H1 (cell line): ENCODE data around the gene SLC16A5. TPM values are rescaled to one million over a fixed set of nuclear protein-coding genes. Genes with fewer than 3 reads are reported as not detected.

Experiments used
- CHD7 ChIP-seq: fragments of 300-600 bp; sonication (generic); IDR thresholded peaks from 2 replicates; pipeline ENCODE4 v1.7.1; 2012; ENCODE audit warnings: low read length, moderate library complexity, mild to moderate bottlenecking, inconsistent platforms; ENCODE audit not compliant: insufficient replicate concordance
- KDM1A ChIP-seq: fragments of 200-600, 300-600 bp; sonication (generic); IDR thresholded peaks from 2 replicates; pipeline ENCODE4 v1.7.1; 2016; ENCODE audit warnings: mild to moderate bottlenecking, low read length, borderline replicate concordance
- PHF8 ChIP-seq: fragments of 200-600 bp; sonication (generic); conservative IDR thresholded peaks from 2 replicates; pipeline ENCODE4 v1.7.1; 2012; ENCODE audit warnings: low read depth, mild to moderate bottlenecking, inconsistent platforms, low read length, moderate library complexity
- RAD21 ChIP-seq, 2 experiments: IDR thresholded peaks in 1 of 2; conservative IDR thresholded peaks in 1 of 2; 2 replicates each; pipeline ENCODE4 v1.6.1; 2011; ENCODE audit warnings: low read depth in 2 of 2, low read length in 2 of 2, improper control_type of control experiment in 1 of 2, inconsistent platforms in 1 of 2, mild to moderate bottlenecking in 1 of 2, moderate library complexity in 1 of 2
- RBBP5 ChIP-seq: IDR thresholded peaks from 2 replicates; pipeline ENCODE4 v1.7.1; 2012; ENCODE audit warnings: low read depth, mild to moderate bottlenecking, inconsistent platforms, low read length, moderate library complexity, borderline replicate concordance
- RFX5 ChIP-seq: IDR thresholded peaks from 2 replicates; pipeline ENCODE4 v1.6.1; 2011; ENCODE audit warnings: low read depth, low read length, improper control_type of control experiment, borderline replicate concordance
- SIN3A ChIP-seq, 2 experiments: IDR thresholded peaks in 1 of 2; conservative IDR thresholded peaks in 1 of 2; 2 replicates each; pipeline ENCODE4 v1.6.1; 2011 to 2012; ENCODE audit warnings: low read length in 2 of 2, improper control_type of control experiment in 1 of 2, low read depth in 1 of 2, mild to moderate bottlenecking in 1 of 2
- SP4 ChIP-seq: IDR thresholded peaks from 2 replicates; pipeline ENCODE4 v1.6.1; 2012; ENCODE audit warnings: low read length, inconsistent platforms
- polyA plus RNA-seq, 7 experiments: library from polyadenylated mRNA; depleted of rRNA in 3 of 7; stranded (reverse) in 5 of 7; unstranded in 2 of 7; fragments of >200 nt in 5 of 7; fragments of 200-250 nt in 2 of 7; gene quantifications; 1 replicate in 5 of 7; 2 replicates in 1 of 7; 4 replicates in 1 of 7; pipeline versions ENCODE4 v1.2.1 to v1.2.3, GENCODE V29; 2011 to 2013; ENCODE audit warnings: missing spikeins in 2 of 7, mixed read lengths in 2 of 7
- total RNA-seq: library from RNA; stranded (reverse); fragmentation: NEBNext Ultra II Directional; extraction: Animal tissue kit (Norgen Biotek cat#: 25700); gene quantifications from 2 replicates; pipeline ENCODE4 v1.2.1, GENCODE V29; 2021

The SLC16A5 gene
- total and polyA plus RNA-seq, 2 of the 8 experiments (the other 6 are each of a cell fraction or from before 2014, with no cell fraction given): 17.1 to 34.7 TPM

- no peak for TF ChIP-seq CHD7
- no peak for TF ChIP-seq KDM1A
- TF ChIP-seq RFX5: no peak
- no peak for TF ChIP-seq RAD21 (IDR thresholded peaks at IDR 0.05 in 1 of 2, conservative IDR thresholded peaks at IDR 0.05 in 1 of 2; ENCODE audit: low read depth in 2 of 2, low read length in 2 of 2)
- no peak for TF ChIP-seq RBBP5
- TF ChIP-seq PHF8: no peak
- TF ChIP-seq SP4: no peak
- TF ChIP-seq SIN3A (conservative IDR thresholded peaks at IDR 0.05 in 1 of 2, IDR thresholded peaks at IDR 0.05 in 1 of 2; ENCODE audit: low read depth in 1 of 2, low read length in 2 of 2): no peak
Measured at GRCh38 chr17:75109046-75109406, 21.3 kb downstream of the SLC16A5 start (continued).
